ENCODE results near the gene PARVB. TPM values are rescaled to one million over a fixed set of nuclear protein-coding genes. Genes with fewer than 3 reads are reported as not detected.

The PARVB gene
- total RNA-seq, 1 experiment from 2014 or later = 85.3 TPM

GRCh38 chr22:44103735-44104480 is 79.8 kb downstream of the PARVB start:
- intact Hi-C loops (cut with micrococcal nuclease) = no loop called here
- BruUV-seq (replicated peaks) = no TSS peak
- H3K27ac ChIP-seq (ENCODE audit: low read length) = no peak overlapping the region
- no peak for DNase-seq
- no peaks in the 10 kb centered on the region for H3K9me2 ChIP-seq (replicated peaks; ENCODE audit: low read length)
- no peaks in the 10 kb centered on the region for H4K20me1 ChIP-seq (ENCODE audit: low read length)
- no peak overlapping the region for H3K4me3 ChIP-seq (ENCODE audit: low read length)
- ChIA-PET CTCF (no interaction called here), POLR2A (ENCODE audit: unreplicated experiment) (no interaction called here)
- no peak overlapping the region for H3K9ac ChIP-seq (ENCODE audit: low read length)
- H3K36me3 ChIP-seq (ENCODE audit: low read depth, low read length) = no peaks in the 10 kb centered on the region
- H3F3A ChIP-seq (ENCODE audit: low read length, unreplicated experiment) = no peaks in the 10 kb centered on the region
- no peaks in the 10 kb centered on the region for H3K4me1 ChIP-seq (ENCODE audit: insufficient read depth, low read length)
- H3K79me2 ChIP-seq (ENCODE audit: low read length) = no peaks in the 10 kb centered on the region
- ATAC-seq = no peak
- no peak overlapping the region for H3K4me2 ChIP-seq (ENCODE audit: low read length)
- H3K27me3 ChIP-seq (ENCODE audit: low read length) = no peaks in the 10 kb centered on the region
- no peak overlapping the region for H2AFZ ChIP-seq (ENCODE audit: low read length)
- TF ChIP-seq EZH2phosphoT487 (IDR thresholded peaks at IDR 0.05; ENCODE audit: borderline replicate concordance, low read length) = no peak
- H3K9me3 ChIP-seq (ENCODE audit: low read length) = no peaks in the 10 kb centered on the region

DNA sequence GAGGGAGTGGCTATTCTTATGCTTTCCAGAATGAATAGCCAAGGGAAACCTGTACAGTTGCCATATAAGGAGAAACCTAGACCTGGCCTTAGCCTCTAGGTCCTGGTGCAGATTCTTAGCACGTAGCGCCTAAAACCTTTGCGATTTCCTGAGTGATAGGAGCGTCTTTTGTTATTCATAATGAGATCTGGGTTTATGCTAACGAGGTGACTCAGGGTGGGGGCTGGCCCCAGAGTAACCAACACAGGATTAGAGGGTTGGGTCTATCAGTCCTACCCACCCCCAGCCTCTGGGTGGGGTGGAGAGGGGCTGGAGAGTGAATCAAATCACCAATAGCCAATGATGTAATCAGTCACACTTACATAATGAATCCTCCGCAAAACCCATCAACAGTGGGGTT is 83.2 kb downstream of the PARVB start:
- intact Hi-C loops (cut with micrococcal nuclease) = no loop called here
- H3K9me3 ChIP-seq (ENCODE audit: low read length) = no peaks in the 10 kb centered on the region
- no peak overlapping the region for H3K4me3 ChIP-seq (ENCODE audit: low read length)
- no peaks in the 10 kb centered on the region for H3K79me2 ChIP-seq (ENCODE audit: low read length)
- CTCF ChIA-PET = no interaction called here
- no peaks in the 10 kb centered on the region for H3K36me3 ChIP-seq (ENCODE audit: low read depth, low read length)
- no peak overlapping the region for H3K27ac ChIP-seq (ENCODE audit: low read length)
- POLR2A ChIA-PET (ENCODE audit: unreplicated experiment) = no interaction called here
- TF ChIP-seq, protein P1, sequence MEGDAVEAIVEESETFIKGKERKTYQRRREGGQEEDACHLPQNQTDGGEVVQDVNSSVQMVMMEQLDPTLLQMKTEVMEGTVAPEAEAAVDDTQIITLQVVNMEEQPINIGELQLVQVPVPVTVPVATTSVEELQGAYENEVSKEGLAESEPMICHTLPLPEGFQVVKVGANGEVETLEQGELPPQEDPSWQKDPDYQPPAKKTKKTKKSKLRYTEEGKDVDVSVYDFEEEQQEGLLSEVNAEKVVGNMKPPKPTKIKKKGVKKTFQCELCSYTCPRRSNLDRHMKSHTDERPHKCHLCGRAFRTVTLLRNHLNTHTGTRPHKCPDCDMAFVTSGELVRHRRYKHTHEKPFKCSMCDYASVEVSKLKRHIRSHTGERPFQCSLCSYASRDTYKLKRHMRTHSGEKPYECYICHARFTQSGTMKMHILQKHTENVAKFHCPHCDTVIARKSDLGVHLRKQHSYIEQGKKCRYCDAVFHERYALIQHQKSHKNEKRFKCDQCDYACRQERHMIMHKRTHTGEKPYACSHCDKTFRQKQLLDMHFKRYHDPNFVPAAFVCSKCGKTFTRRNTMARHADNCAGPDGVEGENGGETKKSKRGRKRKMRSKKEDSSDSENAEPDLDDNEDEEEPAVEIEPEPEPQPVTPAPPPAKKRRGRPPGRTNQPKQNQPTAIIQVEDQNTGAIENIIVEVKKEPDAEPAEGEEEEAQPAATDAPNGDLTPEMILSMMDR (conservative IDR thresholded peaks at IDR 0.05; ENCODE audit: low read depth, low read length) = no peak
- TF ChIP-seq EZH2 (IDR thresholded peaks at IDR 0.05; ENCODE audit: low read length, unreplicated experiment) (no peak), EZH2phosphoT487 (IDR thresholded peaks at IDR 0.05; ENCODE audit: borderline replicate concordance, low read length) (no peak)
- H2AFZ ChIP-seq (ENCODE audit: low read length) = no peak overlapping the region
- DNase-seq = no peak
- no peaks in the 10 kb centered on the region for H3K9me2 ChIP-seq (replicated peaks; ENCODE audit: low read length)
- no peaks in the 10 kb centered on the region for H3K4me1 ChIP-seq (ENCODE audit: insufficient read depth, low read length)
- H3K9ac ChIP-seq (ENCODE audit: low read length) = no peak overlapping the region
- H4K20me1 ChIP-seq (ENCODE audit: low read length) = no peaks in the 10 kb centered on the region
- ATAC-seq = no peak
- H3F3A ChIP-seq (ENCODE audit: low read length, unreplicated experiment) = no peaks in the 10 kb centered on the region
- H3K27me3 ChIP-seq (ENCODE audit: low read length) = no peaks in the 10 kb centered on the region
- no TSS peak for BruUV-seq (replicated peaks)
- H3K4me2 ChIP-seq (ENCODE audit: low read length) = no peak overlapping the region

DNA sequence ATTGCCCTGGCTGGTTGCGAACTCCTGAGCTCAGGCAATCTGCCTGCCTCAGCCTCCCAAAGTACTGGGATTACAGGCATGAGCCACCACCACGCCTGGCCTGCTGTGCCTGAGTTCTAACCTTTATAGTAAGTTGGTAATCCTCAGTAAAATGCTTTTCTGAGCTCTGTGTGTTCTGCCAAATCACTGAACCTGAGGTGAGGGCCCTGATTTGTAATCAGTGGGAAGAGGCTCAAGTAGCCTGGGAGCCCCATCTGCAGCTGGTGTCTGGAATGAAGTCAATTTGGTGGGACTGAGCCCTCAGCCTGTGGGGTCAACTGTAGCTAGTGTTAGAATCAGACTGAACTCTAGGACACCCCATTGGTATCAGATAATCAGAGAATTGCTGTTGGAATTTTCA is 84.0 kb downstream of the PARVB start:
- H2AFZ ChIP-seq (ENCODE audit: low read length) = no peak overlapping the region
- H3K4me2 ChIP-seq (ENCODE audit: low read length) = no peak overlapping the region
- no peak overlapping the region for H3K4me3 ChIP-seq (ENCODE audit: low read length)
- ATAC-seq = no peak
- no peak for DNase-seq
- no peaks in the 10 kb centered on the region for H3K4me1 ChIP-seq (ENCODE audit: insufficient read depth, low read length)
- no peaks in the 10 kb centered on the region for H3K9me2 ChIP-seq (replicated peaks; ENCODE audit: low read length)
- no peak overlapping the region for H3K9ac ChIP-seq (ENCODE audit: low read length)
- CTCF ChIA-PET = no interaction called here
- no peaks in the 10 kb centered on the region for H4K20me1 ChIP-seq (ENCODE audit: low read length)
- POLR2A ChIA-PET (ENCODE audit: unreplicated experiment) = no interaction called here
- H3K9me3 ChIP-seq (ENCODE audit: low read length) = no peaks in the 10 kb centered on the region
- no peak for TF ChIP-seq EZH2 (IDR thresholded peaks at IDR 0.05; ENCODE audit: low read length, unreplicated experiment)
- TF ChIP-seq, protein P1 (conservative IDR thresholded peaks at IDR 0.05; ENCODE audit: low read depth, low read length) = no peak
- no peak for TF ChIP-seq EZH2phosphoT487 (IDR thresholded peaks at IDR 0.05; ENCODE audit: borderline replicate concordance, low read length)
- no peaks in the 10 kb centered on the region for H3K27me3 ChIP-seq (ENCODE audit: low read length)
- no peaks in the 10 kb centered on the region for H3F3A ChIP-seq (ENCODE audit: low read length, unreplicated experiment)
- no peaks in the 10 kb centered on the region for H3K79me2 ChIP-seq (ENCODE audit: low read length)
- no peak overlapping the region for H3K27ac ChIP-seq (ENCODE audit: low read length)
- H3K36me3 ChIP-seq (ENCODE audit: low read depth, low read length) = no peaks in the 10 kb centered on the region
- BruUV-seq (replicated peaks) = no TSS peak
- intact Hi-C loops (cut with micrococcal nuclease) = no loop called here

Data from PC-3 (cell line).